IPS DF 6.9 (cell line): ENCODE measurements around the gene PLGRKT.
"Not testable (repeated sequence)": the region's sequence is repeated elsewhere in the genome, so short reads cannot be mapped to it uniquely, and the experiment has no call there.

Experiments
- DNase-seq: peaks from one replicate; pipeline ENCODE4 v3.0.0-alpha.2; 2013; ENCODE audit warnings: low read depth, low spot score
- H3K27ac ChIP-seq: one replicate; pipeline ENCODE4 v1.5.1; 2013; ENCODE audit warnings: low read length, control low read depth
- H3K27me3 ChIP-seq: 2 replicates; pipeline ENCODE4 v1.6.1; 2013; ENCODE audit warnings: mild to moderate bottlenecking, low read length; ENCODE audit not compliant: control insufficient read depth, insufficient read depth
- H3K36me3 ChIP-seq: 2 replicates; pipeline ENCODE4 v1.6.1; 2013; ENCODE audit warnings: low read length; ENCODE audit not compliant: control insufficient read depth, insufficient read depth
- H3K4me1 ChIP-seq: 2 replicates; pipeline ENCODE4 v1.6.1; 2013; ENCODE audit warnings: low read length; ENCODE audit not compliant: control insufficient read depth, insufficient read depth
- H3K4me3 ChIP-seq: 2 replicates; pipeline ENCODE4 v1.5.1; 2013; ENCODE audit warnings: mild to moderate bottlenecking, low read length
- H3K9me3 ChIP-seq: 2 replicates; pipeline ENCODE4 v1.6.1; 2013; ENCODE audit warnings: low read length, inconsistent platforms; ENCODE audit not compliant: control insufficient read depth, insufficient read depth
- WGBS: extraction: QIAGEN DNeasy Blood & Tissue Kit; methylation state at CpG from one replicate; pipeline ENCODE4 v1.1.7; 2013; ENCODE audit warnings: mixed read lengths, missing lambda C conversion rate; ENCODE audit not compliant: insufficient read length, insufficient coverage; 5-methylcytosine and 5-hydroxymethylcytosine counted together

Gene PLGRKT

DNA sequence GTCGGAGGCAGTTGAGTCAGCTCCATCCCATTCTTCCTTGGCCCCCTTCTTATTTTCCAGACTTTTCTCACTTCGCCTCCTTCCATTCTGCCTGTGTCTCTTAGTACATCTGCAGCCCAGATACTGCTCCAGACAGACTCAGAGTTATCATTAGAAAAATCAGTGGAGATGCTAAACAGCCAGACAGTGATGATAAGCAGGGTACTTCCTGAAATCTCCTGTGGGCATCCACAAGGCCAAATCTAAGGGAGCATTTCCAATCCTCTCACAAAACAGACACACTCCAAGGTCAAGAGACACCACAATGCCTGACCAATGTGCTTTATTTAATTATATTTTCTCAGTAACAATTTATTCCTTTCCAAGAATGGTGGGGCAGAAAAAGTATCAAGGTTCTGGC is 83.5 kb downstream of the PLGRKT start:
- DNase-seq: no peak
- Histone ChIP-seq H3K36me3 (no peaks in the 10 kb centered on the region), H3K4me1 (no peaks in the 10 kb centered on the region), H3K4me3 (no peak overlapping the region), H3K27me3 (no peaks in the 10 kb centered on the region), H3K9me3 (no peaks in the 10 kb centered on the region), H3K27ac (no peak overlapping the region)
- no CpG with 5 or more reads among the region's 2 CpGs for WGBS

DNA sequence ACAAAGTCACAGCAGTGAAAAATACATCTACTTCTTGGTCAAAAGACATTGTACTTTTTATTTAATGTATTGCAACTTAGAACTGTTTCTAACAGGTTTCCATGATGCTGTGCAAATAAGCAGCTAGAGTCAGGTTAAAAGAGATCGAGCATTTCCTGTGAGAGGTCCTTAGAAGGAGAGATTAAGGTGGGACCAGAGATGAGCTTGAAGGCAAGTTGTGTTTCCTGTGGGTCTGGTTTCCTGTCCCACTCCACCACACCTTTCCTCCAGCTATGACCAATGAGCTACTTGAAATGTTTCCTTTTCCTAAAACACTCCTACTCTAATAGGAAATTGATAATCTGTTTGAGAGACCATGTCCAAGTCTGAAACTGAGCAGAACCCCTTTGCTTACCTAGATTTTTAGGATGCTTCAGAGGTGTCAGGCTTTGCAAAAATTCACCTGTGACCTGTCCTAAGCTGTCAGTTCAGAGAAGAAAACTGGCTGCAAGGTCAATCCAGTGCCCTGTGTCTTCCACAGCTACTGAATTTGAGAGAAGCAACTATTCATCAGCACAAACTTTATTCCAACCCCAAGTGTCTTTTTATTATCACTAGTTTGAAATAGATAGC is 85.0 kb downstream of the PLGRKT start:
- WGBS: no CpG with 5 or more reads among the region's 1 CpG
- Histone ChIP-seq H3K4me3 (no peak overlapping the region), H3K4me1 (no peaks in the 10 kb centered on the region), H3K36me3 (no peaks in the 10 kb centered on the region), H3K9me3 (no peaks in the 10 kb centered on the region), H3K27ac (no peak overlapping the region), H3K27me3 (no peaks in the 10 kb centered on the region)
- no peak for DNase-seq

DNA sequence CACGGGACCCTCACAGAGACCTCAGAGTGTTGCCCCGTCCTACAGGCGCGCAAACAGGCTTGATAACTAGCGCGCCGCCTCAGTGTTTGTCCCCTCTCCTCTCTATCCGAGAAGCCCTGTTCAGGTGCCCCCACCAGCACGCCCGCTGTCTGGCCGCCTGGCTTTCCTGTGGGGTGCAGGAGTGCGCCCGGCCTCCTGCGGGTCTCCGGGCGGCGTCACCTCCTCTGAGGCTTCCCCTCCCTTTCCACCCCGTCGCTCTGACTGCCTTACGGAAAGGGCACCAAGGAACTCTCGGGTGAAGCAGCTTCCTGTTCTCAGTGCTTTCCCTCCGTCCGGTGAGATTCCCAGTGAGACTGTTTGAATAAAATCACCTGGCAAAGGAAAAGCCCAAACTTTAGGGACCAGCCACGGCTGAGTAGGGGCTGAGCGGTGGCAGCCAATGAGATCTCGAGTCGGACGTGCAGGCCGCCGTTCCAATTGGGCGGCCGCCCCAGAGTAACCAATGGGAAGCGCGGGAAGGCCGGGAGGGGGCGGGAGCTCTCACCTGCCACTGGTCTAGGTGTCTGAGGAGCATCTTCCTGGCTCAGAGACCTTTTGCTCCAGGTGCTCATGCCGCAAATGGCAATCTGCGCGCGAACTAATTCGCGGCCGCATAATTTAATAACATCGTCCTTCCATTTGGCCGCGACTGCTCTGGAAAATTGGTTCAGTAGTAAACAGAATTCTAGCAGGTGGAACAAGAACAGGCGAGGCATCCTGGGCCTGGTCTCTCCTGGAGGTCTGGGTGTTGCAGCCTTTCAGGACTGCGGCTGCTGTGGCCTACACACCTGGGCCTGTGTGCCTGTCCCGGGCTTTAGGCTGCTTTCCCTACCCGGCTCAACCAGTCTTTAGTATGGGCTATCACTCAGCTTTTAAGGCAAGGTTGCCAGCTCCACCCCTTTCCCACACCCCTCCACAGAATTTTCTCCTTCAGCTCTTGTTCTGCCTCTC is 98.4 kb downstream of the PLGRKT start, which contains the start of gene RLN1:
Gene RLN1, minus strand, starts transcription at position 885 of the 990 bp plus-strand sequence. Its CDS starts 130 bp downstream, at position 755.
- not testable (repeated sequence) for H3K9me3 ChIP-seq, H3K27ac ChIP-seq, H3K4me3 ChIP-seq

DNA sequence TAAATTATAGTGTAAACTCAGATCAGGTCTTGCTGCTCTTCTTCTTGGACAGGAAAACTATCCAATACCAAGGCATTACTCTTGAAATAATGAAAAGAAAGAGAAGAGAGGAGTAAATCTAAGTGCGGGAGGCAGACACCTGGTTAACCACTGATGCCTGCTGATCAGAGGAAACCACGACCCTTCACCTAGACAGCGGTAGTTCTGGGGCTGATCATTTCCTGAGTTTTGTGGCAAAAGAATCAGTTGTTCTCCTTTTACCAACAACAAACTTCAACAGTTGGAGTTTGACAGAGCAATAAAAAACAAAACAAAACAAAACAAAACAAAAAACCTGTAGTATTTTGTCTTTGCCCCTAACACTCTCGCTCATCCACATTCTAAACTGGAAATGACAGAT is 101.0 kb downstream of the PLGRKT start:
- no CpG with 5 or more reads among the region's 4 CpGs for WGBS
- Histone ChIP-seq H3K27me3 (no peaks in the 10 kb centered on the region), H3K27ac (no peak overlapping the region), H3K9me3 (no peaks in the 10 kb centered on the region), H3K4me3 (no peak overlapping the region), H3K4me1 (no peaks in the 10 kb centered on the region), H3K36me3 (no peaks in the 10 kb centered on the region)
- no peak for DNase-seq

More for the DNA sequence above, 98.4 kb downstream of the PLGRKT start, which contains the start of gene RLN1:
- WGBS: no CpG with 5 or more reads among the region's 50 CpGs
- H3K36me3 ChIP-seq, H3K4me1 ChIP-seq, H3K27me3 ChIP-seq, DNase-seq: not testable (repeated sequence)

DNA sequence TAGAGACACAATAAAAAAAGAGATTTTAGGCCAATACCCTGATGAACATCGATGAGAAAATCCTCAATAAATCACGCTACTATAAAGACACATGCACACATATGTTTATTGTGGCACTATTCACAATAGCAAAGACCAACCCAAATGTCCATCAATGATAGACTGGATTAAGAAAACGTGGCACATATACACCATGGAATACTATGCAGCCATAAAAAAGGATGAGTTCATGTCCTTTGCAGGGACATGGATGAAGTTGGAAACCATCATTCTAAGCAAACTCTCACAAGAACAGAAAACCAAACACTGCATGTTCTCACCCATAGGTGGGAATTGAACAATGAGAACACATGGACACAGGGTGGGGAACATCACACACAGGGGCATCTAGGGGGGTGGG is 106.4 kb downstream of the PLGRKT start:
- not testable (repeated sequence) for H3K4me1 ChIP-seq, H3K9me3 ChIP-seq, DNase-seq, H3K36me3 ChIP-seq, H3K4me3 ChIP-seq, H3K27me3 ChIP-seq, H3K27ac ChIP-seq
- no CpG with 5 or more reads among the region's 3 CpGs for WGBS

DNA sequence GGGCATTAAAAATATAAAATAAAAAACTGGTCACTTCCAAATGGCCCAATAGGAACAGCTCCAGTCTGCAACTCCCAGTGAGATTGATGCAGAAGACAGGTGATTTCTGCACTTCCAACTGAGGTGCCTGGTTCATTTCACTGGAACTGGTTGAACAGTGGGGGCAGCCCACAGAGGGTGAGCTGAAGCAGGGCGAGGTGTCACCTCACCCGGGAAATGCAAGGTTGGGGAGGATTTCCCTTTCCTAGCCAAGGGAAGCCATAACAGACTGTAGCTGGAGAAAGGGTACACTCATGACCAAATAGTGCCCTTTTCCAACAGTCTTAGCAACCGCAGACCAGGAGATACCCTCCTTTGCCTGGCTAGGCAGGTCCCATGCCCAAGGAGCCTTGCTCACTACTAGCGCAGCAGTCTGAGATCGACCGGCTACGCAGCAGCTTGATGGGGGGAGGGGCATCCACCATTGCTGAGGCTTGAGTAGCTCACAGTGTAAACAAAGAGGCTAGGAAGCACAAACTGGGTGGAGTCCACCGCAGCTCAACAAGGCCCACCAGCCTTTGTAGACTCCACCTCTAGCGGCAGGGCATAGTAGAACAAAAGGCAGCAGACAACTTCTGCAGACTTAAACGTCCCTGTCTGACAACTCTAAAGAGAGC is 110.7 kb downstream of the PLGRKT start:
- Histone ChIP-seq H3K27ac (no peak overlapping the region), H3K36me3 (no peaks in the 10 kb centered on the region), H3K27me3 (no peaks in the 10 kb centered on the region), H3K4me1 (peaks cover 3% of the 10 kb centered on the region; the same call in 1 of the 2 replicates), H3K9me3 (no peaks in the 10 kb centered on the region), H3K4me3 (no peak overlapping the region)
- peak; percentile 78 for DNase-seq
- WGBS: no CpG with 5 or more reads among the region's 10 CpGs

DNA sequence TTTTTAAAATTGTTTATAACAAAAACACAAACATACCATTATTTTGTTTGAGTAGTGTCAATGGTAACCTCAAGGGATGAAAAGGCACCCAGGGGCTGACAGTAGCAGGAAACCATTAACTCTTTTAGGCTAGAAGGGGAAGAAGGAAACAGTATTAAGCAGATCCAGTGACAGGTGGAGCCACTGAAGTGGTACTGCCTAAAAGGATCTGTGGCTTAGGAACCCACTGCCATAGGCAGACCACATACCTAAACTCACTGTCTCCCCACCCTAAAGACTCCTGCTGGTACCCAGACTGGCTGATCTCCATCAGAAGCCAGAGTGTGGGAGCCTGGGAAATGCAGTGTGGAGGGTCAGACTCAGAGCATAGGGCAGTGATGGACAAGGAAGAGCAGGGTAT is 111.5 kb downstream of the PLGRKT start:
- Histone ChIP-seq H3K4me1 (peaks cover 3% of the 10 kb centered on the region; the same call in 1 of the 2 replicates), H3K27ac (no peak overlapping the region), H3K9me3 (no peaks in the 10 kb centered on the region), H3K4me3 (no peak overlapping the region), H3K27me3 (no peaks in the 10 kb centered on the region), H3K36me3 (no peaks in the 10 kb centered on the region)
- no peak for DNase-seq

DNA sequence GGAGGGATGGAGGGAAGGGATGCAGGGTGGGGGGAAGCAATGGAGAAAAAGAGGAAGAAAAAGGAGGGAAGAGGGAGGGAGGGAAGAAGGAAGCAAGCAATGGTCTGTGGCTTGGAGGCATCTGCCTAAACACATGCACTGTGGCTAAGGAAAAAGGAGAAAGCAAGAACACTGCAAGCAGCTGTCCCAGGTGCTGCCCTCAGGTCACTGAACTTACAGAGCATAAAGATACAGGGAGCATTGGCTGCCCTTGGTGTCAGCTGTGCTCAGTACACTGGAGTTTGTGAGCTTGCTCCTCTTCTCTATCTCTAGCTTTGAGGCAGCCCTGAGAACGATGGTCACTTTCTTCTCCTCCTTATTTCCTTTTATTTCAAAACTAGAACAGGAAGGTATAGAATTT is 116.1 kb downstream of the PLGRKT start:
- not testable (repeated sequence) for H3K9me3 ChIP-seq, H3K27me3 ChIP-seq, H3K4me3 ChIP-seq, H3K36me3 ChIP-seq, H3K4me1 ChIP-seq, H3K27ac ChIP-seq, DNase-seq
- WGBS: no CpG with 5 or more reads among the region's 1 CpG

DNA sequence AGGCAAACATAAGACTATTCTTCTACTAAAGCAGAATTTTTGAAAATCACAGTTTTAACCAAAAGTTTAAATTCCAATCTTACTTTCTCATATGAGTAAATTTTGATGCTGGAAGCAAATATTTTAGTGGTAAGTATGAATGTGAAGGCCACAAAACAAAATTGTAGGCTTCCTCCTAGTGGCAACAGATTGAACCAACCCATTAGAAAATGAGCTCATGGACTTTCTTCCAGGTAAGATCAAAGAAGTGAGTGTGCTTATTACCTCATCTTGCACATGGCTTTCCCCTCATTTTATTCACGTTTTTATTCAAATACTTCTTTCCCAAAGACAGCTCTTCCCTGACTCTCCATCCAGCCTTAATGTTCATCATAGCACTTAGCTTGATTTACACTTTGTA is 116.7 kb downstream of the PLGRKT start:
- no peaks in the 10 kb centered on the region for H3K4me1 ChIP-seq
- no peak for DNase-seq
- no peaks in the 10 kb centered on the region for H3K36me3 ChIP-seq
- WGBS: no CpG with 5 or more reads among the region's 1 CpG
- H3K4me3 ChIP-seq: no peak overlapping the region
- no peak overlapping the region for H3K27ac ChIP-seq
- no peaks in the 10 kb centered on the region for H3K9me3 ChIP-seq
- H3K27me3 ChIP-seq: no peaks in the 10 kb centered on the region

DNA sequence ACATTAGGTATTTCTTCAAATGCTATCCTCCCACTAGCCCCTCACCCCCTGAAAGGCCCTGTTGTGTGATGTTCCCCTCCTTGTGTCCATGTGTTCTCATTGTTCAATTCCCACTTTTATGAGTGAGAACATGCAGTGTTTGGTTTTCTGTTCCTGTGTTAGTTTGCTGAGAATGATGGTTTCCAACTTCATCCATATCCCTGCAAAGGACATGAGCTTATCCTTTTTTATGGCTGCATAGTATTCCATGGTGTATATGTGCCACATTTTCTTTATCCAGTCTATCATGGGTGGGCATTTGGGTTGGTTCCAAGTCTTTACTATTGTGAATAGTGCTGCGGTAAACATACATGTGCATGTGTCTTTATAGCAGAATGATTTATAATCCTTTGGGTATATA is 121.3 kb downstream of the PLGRKT start:
- WGBS: no CpG with 5 or more reads among the region's 1 CpG
- H3K9me3 ChIP-seq, H3K4me3 ChIP-seq, H3K36me3 ChIP-seq, H3K27me3 ChIP-seq, H3K4me1 ChIP-seq, DNase-seq, H3K27ac ChIP-seq: not testable (repeated sequence)
